Neuronal stem cell (in vitro differentiated cells): ENCODE data around the gene ZBBX.

Experiments
- DNase-seq: peaks from one replicate; pipeline ENCODE4 v3.0.0-alpha.2; 2013; ENCODE audit warnings: low spot score
- H2AFZ ChIP-seq: one replicate; pipeline ENCODE4 v1.6.1; 2013; ENCODE audit warnings: mild to moderate bottlenecking, low read length, inconsistent platforms
- H2AK5ac ChIP-seq: 2 replicates; pipeline ENCODE4 v1.6.1; 2013; ENCODE audit warnings: low read depth, mild to moderate bottlenecking, inconsistent platforms, low read length, moderate library complexity, mixed read lengths
- H2BK120ac ChIP-seq: 2 replicates; pipeline ENCODE4 v1.6.1; 2013; ENCODE audit warnings: low read depth, mild to moderate bottlenecking, inconsistent platforms, low read length, moderate library complexity, mixed read lengths
- H2BK12ac ChIP-seq: one replicate; pipeline ENCODE4 v1.6.1; 2013; ENCODE audit warnings: low read length, inconsistent platforms
- H2BK15ac ChIP-seq: 2 replicates; pipeline ENCODE4 v1.6.1; 2013; ENCODE audit warnings: mild to moderate bottlenecking, low read length, inconsistent platforms, mixed read lengths
- H2BK5ac ChIP-seq: one replicate; pipeline ENCODE4 v1.6.1; 2013; ENCODE audit warnings: inconsistent platforms, mild to moderate bottlenecking, low read length, moderate library complexity
- H3K14ac ChIP-seq: one replicate; pipeline ENCODE4 v1.6.1; 2013; ENCODE audit warnings: low read length, inconsistent platforms
- H3K18ac ChIP-seq: 2 replicates; pipeline ENCODE4 v1.6.1; 2013; ENCODE audit warnings: low read length, inconsistent platforms
- H3K23ac ChIP-seq: 2 replicates; pipeline ENCODE4 v1.6.1; 2013; ENCODE audit warnings: low read depth, mild to moderate bottlenecking, mixed read lengths, low read length, inconsistent platforms; ENCODE audit not compliant: poor library complexity
- H3K27ac ChIP-seq: replicated peaks from 3 replicates; pipeline ENCODE4 v1.5.1; 2013; ENCODE audit warnings: low read length, inconsistent platforms
- H3K27me3 ChIP-seq, 3 experiments: 2 replicates each; pipeline ENCODE4 v1.6.1; 2013; ENCODE audit warnings: low read length in 3 of 3, mild to moderate bottlenecking in 2 of 3, inconsistent platforms in 1 of 3, low read depth in 1 of 3, mixed read lengths in 1 of 3, moderate library complexity in 1 of 3; ENCODE audit not compliant: control insufficient read depth in 3 of 3, insufficient read depth in 3 of 3
- H3K36me3 ChIP-seq, 2 donors: replicated peaks in 1 of 2; 2 replicates each; pipeline ENCODE4 v1.6.1; 2013; ENCODE audit warnings: low read length in 2 of 2; ENCODE audit not compliant: control insufficient read depth in 2 of 2, insufficient read depth in 2 of 2
- H3K4ac ChIP-seq: 2 replicates; pipeline ENCODE4 v1.6.1; 2013; ENCODE audit warnings: inconsistent platforms, mild to moderate bottlenecking, low read length, moderate library complexity
- H3K4me1 ChIP-seq, 2 donors: 1 replicate in 1 of 2; 2 replicates in 1 of 2; pipeline ENCODE4 v1.6.1; 2013; ENCODE audit warnings: low read length in 2 of 2, low read depth in 1 of 2; ENCODE audit not compliant: control insufficient read depth in 2 of 2, insufficient read depth in 1 of 2
- H3K4me2 ChIP-seq: one replicate; pipeline ENCODE4 v1.6.1; 2013; ENCODE audit warnings: mild to moderate bottlenecking, low read length, inconsistent platforms; ENCODE audit not compliant: insufficient read depth, poor library complexity, severe bottlenecking
- H3K4me3 ChIP-seq, 2 donors: 2 replicates each; pipeline ENCODE4 v1.5.1; 2013; ENCODE audit warnings: low read length in 2 of 2, mild to moderate bottlenecking in 2 of 2, inconsistent platforms in 1 of 2, moderate library complexity in 1 of 2
- H3K79me1 ChIP-seq: one replicate; pipeline ENCODE4 v1.6.1; 2013; ENCODE audit warnings: low read depth, mild to moderate bottlenecking, inconsistent platforms, low read length, moderate library complexity
- H3K9ac ChIP-seq: one replicate; pipeline ENCODE4 v1.6.1; 2013; ENCODE audit warnings: mild to moderate bottlenecking, low read depth, low read length, inconsistent platforms; ENCODE audit not compliant: poor library complexity
- H3K9me3 ChIP-seq, 2 donors: replicated peaks in 1 of 2; 2 replicates each; pipeline versions ENCODE3 to v1.6.1; 2013; ENCODE audit warnings: low read length in 2 of 2, mild to moderate bottlenecking in 2 of 2, inconsistent platforms in 1 of 2, low read depth in 1 of 2, mixed read lengths in 1 of 2, moderate library complexity in 1 of 2; ENCODE audit not compliant: control insufficient read depth in 2 of 2, insufficient read depth in 1 of 2
- H4K8ac ChIP-seq: one replicate; pipeline ENCODE4 v1.6.1; 2013; ENCODE audit warnings: low read depth, mild to moderate bottlenecking, inconsistent platforms, low read length, moderate library complexity
- H4K91ac ChIP-seq: one replicate; pipeline ENCODE4 v1.6.1; 2013; ENCODE audit warnings: low read length, low read depth, mild to moderate bottlenecking, inconsistent platforms; ENCODE audit not compliant: poor library complexity
- WGBS, 2 donors: extraction: QIAGEN DNeasy Blood & Tissue Kit; methylation state at CpG; one replicate each; pipeline ENCODE4 v1.1.7; 2013; ENCODE audit warnings: missing lambda C conversion rate in 2 of 2, mixed read lengths in 1 of 2; ENCODE audit not compliant: insufficient read length in 2 of 2, insufficient replicate concordance in 1 of 2; ENCODE audit errors: extremely low coverage in 2 of 2; 5-methylcytosine and 5-hydroxymethylcytosine counted together

ZBBX gene

GRCh38 chr3:167318306-167318705, 61.8 kb downstream of the ZBBX start:
- Histone ChIP-seq H3K9ac (no peak overlapping the region), H3K27ac (no peak overlapping the region), H2BK5ac (no peak overlapping the region), H2BK12ac (no peak overlapping the region), H3K9me3 (no peaks in the 10 kb centered on the region), H3K4ac (no peak overlapping the region), H3K36me3 (no peaks in the 10 kb centered on the region), H3K23ac (no peak overlapping the region), H3K4me3 (no peak overlapping the region), H4K8ac (no peak overlapping the region), H3K4me2 (no peak overlapping the region), H3K18ac (no peak overlapping the region), H3K27me3 (no peaks in the 10 kb centered on the region), H3K79me1 (no peaks in the 10 kb centered on the region), H2AK5ac (no peak overlapping the region), H3K14ac (no peak overlapping the region), H4K91ac (no peak overlapping the region), H3K4me1 (no peaks in the 10 kb centered on the region), H2AFZ (no peak overlapping the region), H2BK15ac (no peak overlapping the region), H2BK120ac (no peak overlapping the region)
- no CpG with 5 or more reads among the region's 2 CpGs for whole genome bisulfite sequencing, 2 donors
- no peak for DNase-seq

GRCh38 chr3:167306319-167306718, 73.8 kb downstream of the ZBBX start:
- H3K4ac ChIP-seq, result no peak overlapping the region
- H4K91ac ChIP-seq, result no peak overlapping the region
- H3K18ac ChIP-seq, result no peak overlapping the region
- H3K79me1 ChIP-seq, result no peaks in the 10 kb centered on the region
- no peak overlapping the region for H4K8ac ChIP-seq
- H2AK5ac ChIP-seq, result no peak overlapping the region
- H2BK15ac ChIP-seq, result no peak overlapping the region
- H3K4me2 ChIP-seq, result no peak overlapping the region
- H3K23ac ChIP-seq, result no peak overlapping the region
- DNase-seq, result no peak
- no peak overlapping the region for H3K27ac ChIP-seq
- WGBS, 2 donors, result no CpG with 5 or more reads among the region's 1 CpG
- no peak overlapping the region for H2AFZ ChIP-seq
- no peaks in the 10 kb centered on the region for H3K36me3 ChIP-seq
- no peaks in the 10 kb centered on the region for H3K4me1 ChIP-seq
- H2BK12ac ChIP-seq, result no peak overlapping the region
- no peak overlapping the region for H3K9ac ChIP-seq
- H2BK120ac ChIP-seq, result no peak overlapping the region
- no peaks in the 10 kb centered on the region for H3K27me3 ChIP-seq
- no peak overlapping the region for H3K4me3 ChIP-seq
- no peaks in the 10 kb centered on the region for H3K9me3 ChIP-seq
- no peak overlapping the region for H3K14ac ChIP-seq
- no peak overlapping the region for H2BK5ac ChIP-seq

GRCh38 chr3:167305340-167305890, 74.7 kb downstream of the ZBBX start:
- Histone ChIP-seq H2AFZ (no peak overlapping the region), H3K4me2 (no peak overlapping the region), H3K9ac (no peak overlapping the region), H3K79me1 (no peaks in the 10 kb centered on the region), H3K18ac (no peak overlapping the region), H2BK120ac (no peak overlapping the region), H2BK12ac (no peak overlapping the region), H4K8ac (no peak overlapping the region), H3K9me3 (no peaks in the 10 kb centered on the region), H4K91ac (no peak overlapping the region), H3K23ac (no peak overlapping the region), H3K27me3 (no peaks in the 10 kb centered on the region), H2AK5ac (no peak overlapping the region), H2BK15ac (no peak overlapping the region), H3K4me3 (no peak overlapping the region), H3K36me3 (no peaks in the 10 kb centered on the region), H3K4me1 (no peaks in the 10 kb centered on the region), H3K27ac (no peak overlapping the region), H2BK5ac (no peak overlapping the region), H3K14ac (no peak overlapping the region), H3K4ac (no peak overlapping the region)
- WGBS, 2 donors, result no CpG with 5 or more reads among the region's 1 CpG
- DNase-seq, result no peak

DNA sequence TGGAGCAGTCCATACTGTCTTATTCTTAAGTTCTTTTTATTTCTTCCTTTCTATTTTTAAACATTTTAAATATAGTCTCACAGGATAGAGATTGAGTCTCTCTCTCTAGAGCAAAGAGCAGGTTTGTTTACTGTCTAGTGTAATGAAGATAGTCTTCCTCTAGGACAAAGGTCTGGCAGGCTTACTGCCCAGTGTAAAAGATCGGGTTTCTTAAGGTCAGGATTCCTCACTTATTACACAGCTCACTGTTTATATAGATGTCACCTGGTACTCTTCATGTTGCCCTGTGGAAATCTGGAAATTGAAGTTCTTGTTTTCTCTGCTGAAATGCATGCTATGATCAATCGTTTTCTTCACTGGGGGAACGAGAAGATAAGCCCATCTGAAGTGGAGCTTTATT, 76.0 kb downstream of the ZBBX start:
- H2BK5ac ChIP-seq, result no peak overlapping the region
- no CpG with 5 or more reads among the region's 3 CpGs for WGBS, 2 donors
- H3K23ac ChIP-seq, result no peak overlapping the region
- no peak for DNase-seq
- H3K4me2 ChIP-seq, result no peak overlapping the region
- H3K4ac ChIP-seq, result no peak overlapping the region
- no peak overlapping the region for H2BK15ac ChIP-seq
- H3K27me3 ChIP-seq, result no peaks in the 10 kb centered on the region
- H4K8ac ChIP-seq, result no peak overlapping the region
- H2AFZ ChIP-seq, result no peak overlapping the region
- no peak overlapping the region for H2BK12ac ChIP-seq
- no peak overlapping the region for H3K14ac ChIP-seq
- H3K9me3 ChIP-seq, result no peaks in the 10 kb centered on the region
- H3K18ac ChIP-seq, result no peak overlapping the region
- no peak overlapping the region for H3K9ac ChIP-seq
- no peak overlapping the region for H4K91ac ChIP-seq
- H3K4me1 ChIP-seq, result no peaks in the 10 kb centered on the region
- H3K27ac ChIP-seq, result no peak overlapping the region
- no peaks in the 10 kb centered on the region for H3K36me3 ChIP-seq
- H2BK120ac ChIP-seq, result no peak overlapping the region
- no peaks in the 10 kb centered on the region for H3K79me1 ChIP-seq
- H3K4me3 ChIP-seq, result no peak overlapping the region
- H2AK5ac ChIP-seq, result no peak overlapping the region
